Mesenchymal stem cell (in vitro differentiated cells and primary cell): Measurements from ENCODE around the gene ATL2.

ENCODE experiments used
- DNase-seq: peaks from one replicate; pipeline ENCODE4 v3.0.0-alpha.2; 2013
- H2AFZ ChIP-seq: one replicate; pipeline ENCODE4 v1.6.1; 2013; ENCODE audit warnings: low read depth, mild to moderate bottlenecking, control low read depth, inconsistent platforms, low read length, moderate library complexity
- H2AK5ac ChIP-seq: 2 replicates; pipeline ENCODE4 v1.6.1; 2013; ENCODE audit warnings: low read length, moderate library complexity, mild to moderate bottlenecking, inconsistent platforms; ENCODE audit not compliant: severe bottlenecking
- H2BK120ac ChIP-seq: one replicate; pipeline ENCODE4 v1.6.1; 2013; ENCODE audit warnings: low read depth, mild to moderate bottlenecking, inconsistent platforms, low read length, moderate library complexity
- H2BK12ac ChIP-seq, 2 experiments: one replicate each; pipeline ENCODE4 v1.6.1; 2013; ENCODE audit warnings: inconsistent platforms in 2 of 2, low read length in 2 of 2, mild to moderate bottlenecking in 2 of 2, moderate library complexity in 2 of 2, control low read depth in 1 of 2
- H2BK15ac ChIP-seq: one replicate; pipeline ENCODE4 v1.6.1; 2013; ENCODE audit warnings: mild to moderate bottlenecking, low read depth, inconsistent platforms; ENCODE audit not compliant: poor library complexity, severe bottlenecking
- H2BK5ac ChIP-seq: 2 replicates; pipeline ENCODE4 v1.6.1; 2013; ENCODE audit warnings: low read depth, mild to moderate bottlenecking, low read length, control low read depth, inconsistent platforms; ENCODE audit not compliant: poor library complexity, severe bottlenecking
- H3K14ac ChIP-seq, 2 experiments: one replicate each; pipeline ENCODE4 v1.6.1; 2013; ENCODE audit warnings: inconsistent platforms in 2 of 2, low read length in 2 of 2, control low read depth in 1 of 2, mild to moderate bottlenecking in 1 of 2, moderate library complexity in 1 of 2
- H3K18ac ChIP-seq, 2 experiments: one replicate each; pipeline ENCODE4 v1.6.1; 2013; ENCODE audit warnings: inconsistent platforms in 2 of 2, low read length in 2 of 2, control low read depth in 1 of 2, low read depth in 1 of 2, mild to moderate bottlenecking in 1 of 2
- H3K23ac ChIP-seq, 2 experiments: one replicate each; pipeline ENCODE4 v1.6.1; 2013; ENCODE audit warnings: inconsistent platforms in 2 of 2, low read length in 2 of 2, mild to moderate bottlenecking in 2 of 2, moderate library complexity in 2 of 2, control low read depth in 1 of 2
- H3K27ac ChIP-seq: 2 replicates; pipeline ENCODE4 v1.5.1; 2013; ENCODE audit warnings: mild to moderate bottlenecking, moderate library complexity, low read length, control low read depth, inconsistent platforms; ENCODE audit not compliant: poor library complexity, severe bottlenecking
- H3K27me3 ChIP-seq, 2 experiments: 2 replicates each; pipeline versions ENCODE4 v1.6.1 to v1.7.0; 2013; ENCODE audit warnings: low read length in 2 of 2, mild to moderate bottlenecking in 2 of 2, moderate library complexity in 2 of 2, control low read depth in 1 of 2, inconsistent platforms in 1 of 2; ENCODE audit not compliant: control insufficient read depth in 1 of 2, insufficient read depth in 1 of 2
- H3K36me3 ChIP-seq, 2 experiments: 2 replicates each; pipeline versions ENCODE4 v1.6.1 to v1.7.0; 2013; ENCODE audit warnings: low read length in 2 of 2, control low read depth in 1 of 2, inconsistent platforms in 1 of 2, low read depth in 1 of 2, mild to moderate bottlenecking in 1 of 2; ENCODE audit not compliant: insufficient read depth in 2 of 2, control insufficient read depth in 1 of 2
- H3K4ac ChIP-seq, 2 experiments: one replicate each; pipeline ENCODE4 v1.6.1; 2013; ENCODE audit warnings: inconsistent platforms in 2 of 2, low read length in 2 of 2, mild to moderate bottlenecking in 2 of 2, moderate library complexity in 2 of 2, control low read depth in 1 of 2, low read depth in 1 of 2
- H3K4me1 ChIP-seq: 2 replicates; pipeline ENCODE4 v1.6.1; 2013; ENCODE audit warnings: low read depth, low read length, control low read depth; ENCODE audit not compliant: control insufficient read depth, insufficient read depth
- H3K4me2 ChIP-seq: 2 replicates; pipeline ENCODE4 v1.6.1; 2013; ENCODE audit warnings: low read length, mild to moderate bottlenecking, inconsistent platforms; ENCODE audit not compliant: poor library complexity, severe bottlenecking
- H3K4me3 ChIP-seq, 2 experiments: 2 replicates each; pipeline versions ENCODE4 v1.5.1 to v1.7.0; 2013; ENCODE audit warnings: low read length in 2 of 2, mild to moderate bottlenecking in 2 of 2, control low read depth in 1 of 2, low read depth in 1 of 2; ENCODE audit not compliant: insufficient read depth in 1 of 2
- H3K79me1 ChIP-seq: replicated peaks from 2 replicates; pipeline ENCODE4 v1.6.1; 2013; ENCODE audit warnings: mild to moderate bottlenecking, control low read depth, low read length, inconsistent platforms; ENCODE audit not compliant: poor library complexity, severe bottlenecking
- H3K9ac ChIP-seq: 2 replicates; pipeline ENCODE4 v1.7.0; 2013; ENCODE audit warnings: mild to moderate bottlenecking, low read length, moderate library complexity
- H3K9me3 ChIP-seq: 2 replicates; pipeline ENCODE4 v1.7.0; 2013; ENCODE audit warnings: mild to moderate bottlenecking, low read length; ENCODE audit not compliant: control insufficient read depth
- H4K8ac ChIP-seq: one replicate; pipeline ENCODE4 v1.6.1; 2013; ENCODE audit warnings: inconsistent platforms, mild to moderate bottlenecking, low read length, moderate library complexity
- H4K91ac ChIP-seq: one replicate; pipeline ENCODE4 v1.6.1; 2013; ENCODE audit warnings: mild to moderate bottlenecking, low read length, inconsistent platforms
- WGBS: methylation state at CpG from one replicate; pipeline ENCODE4 v1.1.7; 2013; ENCODE audit warnings: mixed read lengths; 5-methylcytosine and 5-hydroxymethylcytosine counted together

The ATL2 gene

GRCh38 chr2:38264396-38265221 is 112.5 kb downstream of the ATL2 start:
- H3K27me3 ChIP-seq: no peaks in the 10 kb centered on the region
- no peaks in the 10 kb centered on the region for H3K9me3 ChIP-seq
- H2BK120ac ChIP-seq: no peak overlapping the region
- no peak overlapping the region for H2BK5ac ChIP-seq
- no peak overlapping the region for H3K27ac ChIP-seq
- H3K4ac ChIP-seq: no peak overlapping the region
- no peak overlapping the region for H3K23ac ChIP-seq
- H2BK12ac ChIP-seq: no peak overlapping the region
- H3K18ac ChIP-seq: no peak overlapping the region
- no peak overlapping the region for H4K91ac ChIP-seq
- no peak overlapping the region for H2BK15ac ChIP-seq
- H3K4me2 ChIP-seq: no peak overlapping the region
- no peak overlapping the region for H3K14ac ChIP-seq
- no peak overlapping the region for H2AFZ ChIP-seq
- no peak overlapping the region for H4K8ac ChIP-seq
- peak; percentile 6 for DNase-seq
- H3K4me1 ChIP-seq: peaks cover 6% of the 10 kb centered on the region
- no peak overlapping the region for H3K4me3 ChIP-seq
- 36% methylated on average over 2 of the region's 4 CpGs for WGBS
- no peak overlapping the region for H2AK5ac ChIP-seq
- H3K36me3 ChIP-seq: no peaks in the 10 kb centered on the region
- no peak overlapping the region for H3K9ac ChIP-seq
- H3K79me1 ChIP-seq: no peaks in the 10 kb centered on the region

GRCh38 chr2:38263293-38263692 is 113.8 kb downstream of the ATL2 start:
- Histone ChIP-seq H2BK12ac (no peak overlapping the region), H2BK120ac (no peak overlapping the region), H3K23ac (no peak overlapping the region), H4K8ac (no peak overlapping the region), H3K27ac (no peak overlapping the region), H3K18ac (no peak overlapping the region), H3K9ac (no peak overlapping the region), H2AFZ (no peak overlapping the region), H3K4me2 (no peak overlapping the region), H4K91ac (no peak overlapping the region), H2BK5ac (no peak overlapping the region), H3K27me3 (no peaks in the 10 kb centered on the region), H2BK15ac (no peak overlapping the region), H3K9me3 (no peaks in the 10 kb centered on the region), H3K14ac (no peak overlapping the region), H3K4me3 (no peak overlapping the region), H3K79me1 (no peaks in the 10 kb centered on the region), H3K4ac (no peak overlapping the region), H3K36me3 (no peaks in the 10 kb centered on the region), H2AK5ac (no peak overlapping the region), H3K4me1 (peaks cover 6% of the 10 kb centered on the region)
- WGBS: 85% methylated on average over 4 of the region's 6 CpGs
- no peak for DNase-seq

- Histone ChIP-seq H3K14ac (peak overlapping the region in 1 of 2 experiments; percentile 48), H2BK120ac (no peak overlapping the region), H3K36me3 (no peaks in the 10 kb centered on the region), H3K23ac (no peak overlapping the region), H2AFZ (no peak overlapping the region), H4K91ac (no peak overlapping the region), H3K9ac (no peak overlapping the region), H3K79me1 (no peaks in the 10 kb centered on the region), H2BK12ac (no peak overlapping the region), H3K4me2 (no peak overlapping the region), H3K4me1 (peaks cover 5% of the 10 kb centered on the region), H3K9me3 (no peaks in the 10 kb centered on the region), H3K4ac (no peak overlapping the region), H2AK5ac (no peak overlapping the region), H2BK15ac (no peak overlapping the region), H2BK5ac (no peak overlapping the region), H3K27ac (no peak overlapping the region), H3K18ac (no peak overlapping the region), H4K8ac (no peak overlapping the region), H3K27me3 (no peaks in the 10 kb centered on the region), H3K4me3 (no peak overlapping the region)
- DNase-seq: no peak
- 90% methylated on average over 12 of the region's 14 CpGs for WGBS
Measured at GRCh38 chr2:38262069-38262871, 114.8 kb downstream of the ATL2 start.

- no peak overlapping the region for H3K27ac ChIP-seq
- H3K4me1 ChIP-seq: peaks cover 4% of the 10 kb centered on the region
- no peak overlapping the region for H3K4ac ChIP-seq
- no peak overlapping the region for H4K8ac ChIP-seq
- no peaks in the 10 kb centered on the region for H3K27me3 ChIP-seq
- no peak overlapping the region for H2BK15ac ChIP-seq
- no peaks in the 10 kb centered on the region for H3K36me3 ChIP-seq
- no peak overlapping the region for H3K4me3 ChIP-seq
- H2BK12ac ChIP-seq: no peak overlapping the region
- H3K18ac ChIP-seq: no peak overlapping the region
- no peak overlapping the region for H3K23ac ChIP-seq
- H3K9ac ChIP-seq: no peak overlapping the region
- H3K9me3 ChIP-seq: no peaks in the 10 kb centered on the region
- H2BK5ac ChIP-seq: no peak overlapping the region
- no peak overlapping the region for H2AK5ac ChIP-seq
- H3K79me1 ChIP-seq: no peaks in the 10 kb centered on the region
- no peak overlapping the region for H3K14ac ChIP-seq
- no peak overlapping the region for H2AFZ ChIP-seq
- H3K4me2 ChIP-seq: no peak overlapping the region
- H2BK120ac ChIP-seq: no peak overlapping the region
- 93% methylated on average over 10 of the region's 10 CpGs for WGBS
- H4K91ac ChIP-seq: no peak overlapping the region
- DNase-seq: no peak
Measured at GRCh38 chr2:38261569-38262068, 115.5 kb downstream of the ATL2 start.
